Cardiac atrium fibroblast (primary cell): ENCODE results near the gene MED1. TPM values are rescaled to one million over a fixed set of nuclear protein-coding genes. Genes with fewer than 3 reads are reported as not detected.

ENCODE experiments used
- total RNA-seq: library from RNA; depleted of rRNA; stranded (reverse); fragments of >200 nt; gene quantifications from 2 replicates; pipeline ENCODE4 v1.2.3, GENCODE V29; 2015

Gene MED1, protein sequence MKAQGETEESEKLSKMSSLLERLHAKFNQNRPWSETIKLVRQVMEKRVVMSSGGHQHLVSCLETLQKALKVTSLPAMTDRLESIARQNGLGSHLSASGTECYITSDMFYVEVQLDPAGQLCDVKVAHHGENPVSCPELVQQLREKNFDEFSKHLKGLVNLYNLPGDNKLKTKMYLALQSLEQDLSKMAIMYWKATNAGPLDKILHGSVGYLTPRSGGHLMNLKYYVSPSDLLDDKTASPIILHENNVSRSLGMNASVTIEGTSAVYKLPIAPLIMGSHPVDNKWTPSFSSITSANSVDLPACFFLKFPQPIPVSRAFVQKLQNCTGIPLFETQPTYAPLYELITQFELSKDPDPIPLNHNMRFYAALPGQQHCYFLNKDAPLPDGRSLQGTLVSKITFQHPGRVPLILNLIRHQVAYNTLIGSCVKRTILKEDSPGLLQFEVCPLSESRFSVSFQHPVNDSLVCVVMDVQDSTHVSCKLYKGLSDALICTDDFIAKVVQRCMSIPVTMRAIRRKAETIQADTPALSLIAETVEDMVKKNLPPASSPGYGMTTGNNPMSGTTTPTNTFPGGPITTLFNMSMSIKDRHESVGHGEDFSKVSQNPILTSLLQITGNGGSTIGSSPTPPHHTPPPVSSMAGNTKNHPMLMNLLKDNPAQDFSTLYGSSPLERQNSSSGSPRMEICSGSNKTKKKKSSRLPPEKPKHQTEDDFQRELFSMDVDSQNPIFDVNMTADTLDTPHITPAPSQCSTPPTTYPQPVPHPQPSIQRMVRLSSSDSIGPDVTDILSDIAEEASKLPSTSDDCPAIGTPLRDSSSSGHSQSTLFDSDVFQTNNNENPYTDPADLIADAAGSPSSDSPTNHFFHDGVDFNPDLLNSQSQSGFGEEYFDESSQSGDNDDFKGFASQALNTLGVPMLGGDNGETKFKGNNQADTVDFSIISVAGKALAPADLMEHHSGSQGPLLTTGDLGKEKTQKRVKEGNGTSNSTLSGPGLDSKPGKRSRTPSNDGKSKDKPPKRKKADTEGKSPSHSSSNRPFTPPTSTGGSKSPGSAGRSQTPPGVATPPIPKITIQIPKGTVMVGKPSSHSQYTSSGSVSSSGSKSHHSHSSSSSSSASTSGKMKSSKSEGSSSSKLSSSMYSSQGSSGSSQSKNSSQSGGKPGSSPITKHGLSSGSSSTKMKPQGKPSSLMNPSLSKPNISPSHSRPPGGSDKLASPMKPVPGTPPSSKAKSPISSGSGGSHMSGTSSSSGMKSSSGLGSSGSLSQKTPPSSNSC (N-terminal part only)
- total RNA-seq: 11.0 and 14.3 TPM in 2 replicates

DNA sequence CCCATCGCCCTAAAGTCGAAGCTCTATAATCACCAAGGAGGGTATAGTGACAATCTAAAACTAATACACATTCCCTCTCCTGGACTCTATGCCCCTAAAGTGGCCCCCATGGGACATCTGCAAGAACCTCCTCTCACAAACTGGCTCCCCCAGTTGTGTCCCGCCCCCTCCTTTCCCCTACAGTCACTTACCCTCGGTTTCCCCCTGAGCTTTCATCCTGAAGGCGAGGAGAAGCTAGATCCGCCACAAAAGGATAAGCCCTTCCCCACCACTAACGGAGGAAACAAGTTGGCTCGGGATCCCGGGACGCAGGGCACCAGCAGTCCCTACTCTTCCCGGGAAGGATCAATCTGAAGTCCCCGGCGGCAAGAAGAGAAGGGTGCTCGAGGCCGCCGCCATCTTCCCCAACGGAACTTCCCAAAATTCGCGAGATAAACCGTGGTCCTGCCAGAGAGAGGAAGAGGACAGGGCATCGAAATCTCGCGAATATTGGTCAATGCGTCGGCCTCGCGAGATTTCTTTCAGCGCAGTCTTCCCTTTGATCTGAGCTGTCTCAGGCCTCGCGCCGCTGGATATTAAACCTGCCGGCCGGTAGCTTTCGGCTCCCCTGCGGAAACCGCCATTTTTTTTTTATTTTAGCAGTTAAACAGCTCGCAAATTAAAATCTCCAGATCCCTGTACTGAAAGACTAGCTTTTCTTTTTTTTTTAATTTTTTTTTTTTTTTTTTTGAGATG is at the start of gene MED1:
MED1 (minus strand) TSS at position 417 of the 735 bp plus-strand sequence; CDS start at position 216, 201 bp downstream.

DNA sequence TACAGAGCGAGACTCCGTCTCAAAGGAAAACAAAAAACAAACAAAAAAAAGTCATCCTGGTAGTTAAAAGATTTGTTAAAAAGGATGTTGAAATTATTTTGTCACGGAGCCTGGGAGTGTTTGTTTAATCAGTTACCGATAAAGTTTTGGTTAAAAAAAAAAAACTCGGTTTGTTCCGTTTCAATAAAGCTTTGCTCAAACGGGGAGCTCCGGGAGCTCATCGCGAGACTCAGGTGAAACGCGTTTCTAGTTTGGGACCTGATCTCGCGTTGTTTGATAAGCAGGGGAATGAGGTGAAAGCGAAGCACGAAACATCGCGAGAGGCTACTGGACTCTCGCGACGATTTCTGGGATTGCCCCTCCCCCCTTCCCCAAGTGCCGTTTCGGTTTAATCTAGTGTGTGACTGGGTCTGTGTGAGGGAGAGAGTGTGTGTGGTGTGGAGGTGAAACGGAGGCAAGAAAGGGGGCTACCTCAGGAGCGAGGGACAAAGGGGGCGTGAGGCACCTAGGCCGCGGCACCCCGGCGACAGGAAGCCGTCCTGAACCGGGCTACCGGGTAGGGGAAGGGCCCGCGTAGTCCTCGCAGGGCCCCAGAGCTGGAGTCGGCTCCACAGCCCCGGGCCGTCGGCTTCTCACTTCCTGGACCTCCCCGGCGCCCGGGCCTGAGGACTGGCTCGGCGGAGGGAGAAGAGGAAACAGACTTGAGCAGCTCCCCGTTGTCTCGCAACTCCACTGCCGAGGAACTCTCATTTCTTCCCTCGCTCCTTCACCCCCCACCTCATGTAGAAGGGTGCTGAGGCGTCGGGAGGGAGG is 10.3 kb upstream of the MED1 start, which contains the start of gene CDK12:
CDK12 (plus strand) TSS at position 374 of the 813 bp plus-strand sequence. CDS start 586 bp downstream, outside the sequence.

DNA sequence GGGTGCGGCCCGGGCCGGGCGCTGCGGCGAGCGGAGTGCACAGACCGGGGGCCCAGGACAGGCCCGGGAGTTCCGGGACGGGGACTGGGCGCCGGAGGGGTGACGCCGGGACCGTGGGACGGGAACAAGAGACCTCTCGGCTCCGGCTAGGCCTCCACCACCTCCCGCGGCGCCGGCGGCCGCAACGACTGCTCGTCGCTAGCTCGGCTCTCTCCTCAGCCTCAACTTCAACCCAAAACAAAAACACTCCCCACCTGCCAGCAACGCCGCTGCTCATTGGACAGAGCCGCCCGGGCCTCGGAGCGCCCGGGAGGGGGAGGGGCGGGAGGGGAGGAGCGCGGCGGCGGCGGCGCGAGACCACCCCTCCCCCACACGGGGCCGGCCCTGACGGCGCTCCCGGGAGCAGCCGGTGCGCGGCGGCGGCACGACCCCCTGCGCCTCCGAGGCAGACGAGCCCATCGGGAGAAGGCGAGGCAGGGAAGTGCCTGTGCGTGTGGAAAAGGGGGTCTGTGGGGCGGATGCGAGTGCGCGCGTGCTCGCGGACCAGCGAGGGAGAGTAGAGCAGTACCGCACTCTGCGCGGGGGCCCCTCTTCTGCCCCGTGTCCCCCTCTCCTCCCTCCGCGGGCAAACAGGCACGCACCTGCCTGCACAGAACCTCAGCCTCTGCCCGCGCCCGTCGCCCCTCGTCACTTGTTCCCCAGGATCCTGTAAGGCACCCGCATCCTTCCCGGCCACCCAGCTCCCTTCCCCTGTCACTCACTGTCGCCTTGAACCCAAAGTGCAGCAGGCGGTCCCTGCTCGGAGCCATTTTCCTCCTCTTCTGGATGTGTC is 49.4 kb downstream of the MED1 start, which contains the start of gene FBXL20:
FBXL20 (minus strand) TSS at position 215 of the 832 bp plus-strand sequence. CDS start 224 bp downstream, outside the sequence.

Other genes with a start within 250 kb of the MED1 start
- gene STAC2, start 225.3 kb downstream of the MED1 start, total RNA-seq: under 0.01 and 0.18 TPM in 2 replicates
- gene FBXL20, start 49.6 kb downstream of the MED1 start, total RNA-seq: 5.4 and 9.1 TPM in 2 replicates
- 13.0 and 21.1 TPM in 2 replicates for gene CDK12, start 10.2 kb upstream of the MED1 start, total RNA-seq
- not detected in 2 replicates for gene NEUROD2, start 156.7 kb upstream of the MED1 start, total RNA-seq
- 3.4 and 3.9 TPM in 2 replicates for gene PPP1R1B, start 175.7 kb upstream of the MED1 start, total RNA-seq
- 26.5 and 34.8 TPM in 2 replicates for gene STARD3, start 185.9 kb upstream of the MED1 start, total RNA-seq
- not detected in 2 replicates for gene TCAP, start 214.1 kb upstream of the MED1 start, total RNA-seq
- 0.65 TPM in 1 of 2 replicates, not detected in the other for gene PNMT, start 217.2 kb upstream of the MED1 start, total RNA-seq
- gene PGAP3, start 236.8 kb upstream of the MED1 start, total RNA-seq: 7.0 and 14.1 TPM in 2 replicates
- gene ERBB2, start 248.8 kb upstream of the MED1 start, total RNA-seq: 38.3 and 48.1 TPM in 2 replicates